Chondrocyte (in vitro differentiated cells): ENCODE results near the gene MAGT1. TPM values are rescaled to one million over a fixed set of nuclear protein-coding genes. Genes with fewer than 3 reads are reported as not detected.
"Not testable (repeated sequence)": the region's sequence is repeated elsewhere in the genome, so short reads cannot be mapped to it uniquely, and the experiment has no call there.

Experiments
- DNase-seq: peaks from one replicate; pipeline ENCODE4 v3.0.0; 2021; ENCODE audit warnings: mixed read lengths, low spot score
- H3K27ac Mint-ChIP-seq: one replicate; pipeline ENCODE4 v1.8.0; 2021; ENCODE audit warnings: mild to moderate bottlenecking, moderate library complexity, mixed read lengths; ENCODE audit not compliant: unreplicated experiment
- H3K27me3 Mint-ChIP-seq: 2 replicates; pipeline ENCODE4 v1.8.0; 2021; ENCODE audit warnings: low read depth, mixed read lengths
- H3K36me3 Mint-ChIP-seq: 2 replicates; pipeline ENCODE4 v1.8.0; 2021; ENCODE audit warnings: low read depth, mixed read lengths
- H3K4me1 Mint-ChIP-seq: 2 replicates; pipeline ENCODE4 v1.8.0; 2021; ENCODE audit warnings: low read depth, mild to moderate bottlenecking, mixed read lengths
- H3K4me3 Mint-ChIP-seq: one replicate; pipeline ENCODE4 v1.8.0; 2021; ENCODE audit warnings: mild to moderate bottlenecking, moderate library complexity, mixed read lengths; ENCODE audit not compliant: unreplicated experiment
- H3K9me3 Mint-ChIP-seq: 2 replicates; pipeline ENCODE4 v1.8.0; 2021; ENCODE audit warnings: low read depth, mixed read lengths
- total RNA-seq: library from RNA; stranded (reverse); gene quantifications from 3 replicates; pipeline ENCODE4 v1.2.1, GENCODE V29; 2021
- TF ChIP-seq, protein P1 (sequence below): fragments of 200-600 bp; sonication (generic); IDR thresholded peaks from 2 replicates; pipeline ENCODE4 v1.5.0; 2021; ENCODE audit warnings: antibody characterized with exemption, mild to moderate bottlenecking, moderate library complexity

MAGT1 gene
- total RNA-seq, 1 donor from 2014 or later, result 66.6 TPM

DNA sequence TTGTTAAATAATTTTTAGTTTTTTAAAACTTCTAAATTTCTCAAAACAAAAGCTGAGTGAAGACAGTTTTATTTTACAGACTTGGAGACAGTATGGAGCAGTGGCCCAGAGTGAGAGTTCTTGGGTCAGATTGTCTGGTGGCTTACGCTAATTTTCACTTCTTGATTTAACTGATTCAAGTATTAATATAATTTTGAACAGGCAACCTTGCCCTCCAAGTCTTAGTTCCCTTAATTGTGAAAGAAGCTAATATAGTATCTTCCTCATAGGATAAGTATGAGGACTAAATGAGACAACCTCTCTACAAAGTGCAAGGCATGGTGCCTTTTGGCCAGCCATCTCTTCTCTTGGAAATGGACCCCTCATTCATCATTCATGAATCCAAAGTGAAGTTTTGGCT lies 40.7 kb upstream of the MAGT1 start:
- no peak for DNase-seq
- Mint-ChIP-seq H3K4me3 (no peak overlapping the region), H3K36me3 (no peaks in the 10 kb centered on the region), H3K4me1 (peaks cover 8% of the 10 kb centered on the region), H3K27ac (no peak overlapping the region), H3K9me3 (no peaks in the 10 kb centered on the region), H3K27me3 (no peaks in the 10 kb centered on the region)
- TF ChIP-seq, protein P1, sequence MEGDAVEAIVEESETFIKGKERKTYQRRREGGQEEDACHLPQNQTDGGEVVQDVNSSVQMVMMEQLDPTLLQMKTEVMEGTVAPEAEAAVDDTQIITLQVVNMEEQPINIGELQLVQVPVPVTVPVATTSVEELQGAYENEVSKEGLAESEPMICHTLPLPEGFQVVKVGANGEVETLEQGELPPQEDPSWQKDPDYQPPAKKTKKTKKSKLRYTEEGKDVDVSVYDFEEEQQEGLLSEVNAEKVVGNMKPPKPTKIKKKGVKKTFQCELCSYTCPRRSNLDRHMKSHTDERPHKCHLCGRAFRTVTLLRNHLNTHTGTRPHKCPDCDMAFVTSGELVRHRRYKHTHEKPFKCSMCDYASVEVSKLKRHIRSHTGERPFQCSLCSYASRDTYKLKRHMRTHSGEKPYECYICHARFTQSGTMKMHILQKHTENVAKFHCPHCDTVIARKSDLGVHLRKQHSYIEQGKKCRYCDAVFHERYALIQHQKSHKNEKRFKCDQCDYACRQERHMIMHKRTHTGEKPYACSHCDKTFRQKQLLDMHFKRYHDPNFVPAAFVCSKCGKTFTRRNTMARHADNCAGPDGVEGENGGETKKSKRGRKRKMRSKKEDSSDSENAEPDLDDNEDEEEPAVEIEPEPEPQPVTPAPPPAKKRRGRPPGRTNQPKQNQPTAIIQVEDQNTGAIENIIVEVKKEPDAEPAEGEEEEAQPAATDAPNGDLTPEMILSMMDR, result no peak

DNA sequence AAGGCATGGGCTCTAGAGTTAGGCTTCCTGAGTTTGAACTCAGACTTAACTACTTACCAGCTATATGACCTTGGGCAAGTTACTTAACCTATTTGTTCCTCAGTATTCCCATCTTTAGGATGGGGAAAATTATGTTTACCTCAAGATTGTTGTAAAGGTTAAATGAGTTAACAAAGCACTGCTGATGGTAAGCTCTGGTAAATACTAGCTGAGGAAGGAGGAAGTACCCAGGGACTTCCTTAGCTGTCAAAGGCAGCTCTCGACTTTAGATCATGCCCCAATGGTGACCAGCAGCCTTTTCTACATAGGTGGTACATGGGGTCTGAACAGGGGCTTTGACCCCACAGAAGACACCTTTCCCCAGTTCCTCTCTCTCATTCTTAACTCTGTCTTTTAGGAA lies 35.3 kb upstream of the MAGT1 start:
- H3K27me3 Mint-ChIP-seq, result no peaks in the 10 kb centered on the region
- no peaks in the 10 kb centered on the region for H3K4me1 Mint-ChIP-seq
- H3K4me3 Mint-ChIP-seq, result no peak overlapping the region
- TF ChIP-seq, protein P1, result no peak
- DNase-seq, result no peak
- H3K9me3 Mint-ChIP-seq, result peaks cover 6% of the 10 kb centered on the region
- H3K27ac Mint-ChIP-seq, result no peak overlapping the region
- no peaks in the 10 kb centered on the region for H3K36me3 Mint-ChIP-seq

DNA sequence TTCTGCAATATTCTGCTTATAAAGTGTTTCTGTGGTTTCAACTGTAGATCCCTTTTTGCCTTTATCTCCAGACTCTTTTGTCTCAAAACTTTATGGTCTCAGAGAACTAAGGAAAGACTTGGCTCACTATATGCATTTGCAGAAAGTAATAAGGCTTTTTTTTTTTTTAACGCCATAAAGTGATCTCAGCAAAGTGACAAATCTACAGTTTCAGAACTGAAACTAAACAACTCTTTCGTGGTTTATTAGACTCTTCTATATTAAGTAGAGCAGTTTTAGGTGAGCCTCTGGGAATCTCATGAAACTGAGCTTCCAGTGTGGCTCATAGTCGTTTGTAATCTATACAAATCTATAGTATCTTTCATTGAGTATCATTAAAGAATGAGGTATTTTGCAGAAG lies 30.5 kb upstream of the MAGT1 start:
- Mint-ChIP-seq H3K4me1 (no peaks in the 10 kb centered on the region), H3K4me3 (no peak overlapping the region), H3K9me3 (peaks cover 10% of the 10 kb centered on the region), H3K27ac (no peak overlapping the region), H3K36me3 (no peaks in the 10 kb centered on the region), H3K27me3 (no peaks in the 10 kb centered on the region)
- TF ChIP-seq, protein P1, result no peak
- DNase-seq, result no peak

DNA sequence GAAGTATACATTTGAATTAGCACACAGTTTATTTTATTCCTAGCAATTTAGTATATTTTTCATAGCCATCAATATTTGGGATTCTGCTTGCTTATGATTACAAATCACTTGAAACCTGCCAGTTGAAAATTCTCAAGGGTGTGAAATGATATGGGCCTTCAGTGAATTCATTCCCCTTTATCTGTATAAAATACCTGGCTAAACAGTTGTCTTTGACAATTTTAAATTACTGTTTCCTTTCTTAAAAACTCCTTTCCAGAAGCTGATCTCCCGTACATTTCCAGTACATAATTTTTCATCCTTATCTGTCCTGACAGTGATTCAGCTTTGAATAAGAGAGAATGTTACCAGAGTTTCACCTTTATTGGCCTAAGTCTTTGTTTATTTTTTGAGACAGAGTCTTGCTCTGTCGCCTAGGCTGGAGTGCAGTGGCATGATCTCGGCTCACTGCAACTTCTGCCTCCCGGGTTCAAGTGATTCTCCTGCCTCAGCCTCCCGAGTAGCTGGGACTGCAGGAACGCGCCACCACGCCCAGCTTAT lies 29.2 kb upstream of the MAGT1 start:
- Mint-ChIP-seq H3K27ac (no peak overlapping the region), H3K4me3 (no peak overlapping the region), H3K9me3 (peaks cover 10% of the 10 kb centered on the region), H3K36me3 (no peaks in the 10 kb centered on the region), H3K27me3 (no peaks in the 10 kb centered on the region), H3K4me1 (no peaks in the 10 kb centered on the region)
- no peak for DNase-seq
- TF ChIP-seq, protein P1, result no peak

DNA sequence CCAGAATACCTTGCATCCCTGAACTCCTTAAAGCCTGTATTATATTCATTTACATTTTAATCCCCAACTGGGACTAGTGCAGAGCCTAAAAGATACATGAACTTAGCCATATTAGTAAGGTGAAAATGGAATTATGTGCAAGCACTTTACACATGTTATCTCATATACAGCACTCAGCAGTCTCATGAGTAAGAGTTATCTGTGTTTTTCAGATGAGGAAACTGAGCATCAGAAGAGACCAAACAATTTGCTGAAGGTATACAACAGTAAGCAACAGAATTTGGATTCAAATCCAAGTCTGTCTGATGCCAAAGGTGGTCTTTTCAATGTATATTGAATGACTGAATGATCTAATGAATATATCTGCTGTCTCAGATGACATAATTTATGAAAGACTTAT lies 27.6 kb upstream of the MAGT1 start:
- no peak overlapping the region for H3K27ac Mint-ChIP-seq
- H3K36me3 Mint-ChIP-seq, result no peaks in the 10 kb centered on the region
- no peak for DNase-seq
- peaks cover 3% of the 10 kb centered on the region for H3K9me3 Mint-ChIP-seq
- no peaks in the 10 kb centered on the region for H3K4me1 Mint-ChIP-seq
- TF ChIP-seq, protein P1, result no peak
- H3K27me3 Mint-ChIP-seq, result no peaks in the 10 kb centered on the region
- no peak overlapping the region for H3K4me3 Mint-ChIP-seq

DNA sequence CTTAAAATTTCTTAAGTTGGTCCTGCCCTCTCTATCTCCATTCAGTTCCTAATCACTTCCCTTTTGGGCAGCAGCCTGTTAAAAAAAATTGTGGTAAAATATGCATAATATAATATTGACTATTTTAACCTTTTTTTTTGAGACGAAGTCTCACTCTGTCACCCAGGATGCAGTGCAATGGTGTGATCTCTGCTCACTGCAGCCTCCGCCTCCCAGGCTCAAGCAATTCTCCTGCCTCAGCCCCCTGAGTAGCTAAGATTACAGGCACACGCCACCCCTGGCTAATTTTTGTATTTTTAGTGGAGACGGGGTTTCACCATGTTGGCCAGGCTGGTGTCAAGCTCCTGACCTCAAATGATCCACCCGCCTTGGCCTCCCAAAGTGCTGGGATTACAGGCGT lies 24.1 kb upstream of the MAGT1 start:
- not testable (repeated sequence) for H3K27ac Mint-ChIP-seq, H3K9me3 Mint-ChIP-seq, H3K4me3 Mint-ChIP-seq, H3K27me3 Mint-ChIP-seq, H3K4me1 Mint-ChIP-seq, DNase-seq, H3K36me3 Mint-ChIP-seq
